ENCODE data around the gene MKRN2OS.

GRCh38 chr3:12508291-12508700 is 37.0 kb downstream of the MKRN2OS start:
- TF ChIP-seq CTCF (conservative IDR thresholded peaks at IDR 0.05; ENCODE audit: low read length) (no peak), EZH2phosphoT487 (IDR thresholded peaks at IDR 0.05; ENCODE audit: borderline replicate concordance, low read depth, low read length) (no peak)

All from OCI-LY7 (cell line).